Choroid plexus epithelial cell (primary cell): ENCODE measurements around the gene KIF17.
A peak's percentile ranks its signal among the peaks of the same experiment; 100 is the strongest.

Experiments used
- DNase-seq: peaks from one replicate; pipeline ENCODE4 v3.0.0-alpha.2; 2010; ENCODE audit warnings: low read depth
- H3K4me3 ChIP-seq: 2 replicates; pipeline ENCODE4 v1.5.1; 2011; ENCODE audit warnings: low read depth, mild to moderate bottlenecking, control low read depth, low read length, moderate library complexity
- TF ChIP-seq, protein P1 (sequence below): conservative IDR thresholded peaks from 2 replicates; pipeline ENCODE4 v1.5.1; 2011; ENCODE audit warnings: low read depth, mild to moderate bottlenecking, control low read depth, inconsistent platforms, low read length, moderate library complexity

Gene KIF17

DNA sequence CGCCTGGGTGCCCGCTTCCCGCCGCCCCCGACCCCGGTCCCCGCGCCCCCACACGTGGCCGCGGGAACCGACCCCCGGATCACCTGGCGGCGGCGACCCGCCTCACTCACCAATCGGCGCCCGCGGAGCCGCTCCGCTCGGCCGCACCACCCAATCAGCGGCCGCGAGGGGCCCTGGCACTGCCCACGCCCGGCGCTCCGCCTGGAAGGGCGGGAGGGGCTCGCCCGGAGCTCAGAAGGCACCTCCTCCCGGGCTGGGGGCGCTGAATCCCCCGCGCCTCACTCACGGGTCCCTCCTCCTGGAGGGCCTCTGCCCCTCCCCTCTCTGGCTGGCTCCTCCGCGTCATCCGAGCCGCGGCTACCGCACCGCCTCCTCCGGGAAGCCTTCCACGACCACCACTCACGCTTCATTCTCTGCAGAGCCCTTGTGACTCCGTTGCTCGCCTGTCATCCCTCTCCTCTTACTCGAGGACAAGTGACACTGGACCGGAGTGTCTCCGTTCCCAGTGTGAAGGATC, 14.3 kb upstream of the KIF17 start:
- peak; percentile 62 for DNase-seq
- peak overlapping the region; percentile 64 for H3K4me3 ChIP-seq
- TF ChIP-seq, protein P1, sequence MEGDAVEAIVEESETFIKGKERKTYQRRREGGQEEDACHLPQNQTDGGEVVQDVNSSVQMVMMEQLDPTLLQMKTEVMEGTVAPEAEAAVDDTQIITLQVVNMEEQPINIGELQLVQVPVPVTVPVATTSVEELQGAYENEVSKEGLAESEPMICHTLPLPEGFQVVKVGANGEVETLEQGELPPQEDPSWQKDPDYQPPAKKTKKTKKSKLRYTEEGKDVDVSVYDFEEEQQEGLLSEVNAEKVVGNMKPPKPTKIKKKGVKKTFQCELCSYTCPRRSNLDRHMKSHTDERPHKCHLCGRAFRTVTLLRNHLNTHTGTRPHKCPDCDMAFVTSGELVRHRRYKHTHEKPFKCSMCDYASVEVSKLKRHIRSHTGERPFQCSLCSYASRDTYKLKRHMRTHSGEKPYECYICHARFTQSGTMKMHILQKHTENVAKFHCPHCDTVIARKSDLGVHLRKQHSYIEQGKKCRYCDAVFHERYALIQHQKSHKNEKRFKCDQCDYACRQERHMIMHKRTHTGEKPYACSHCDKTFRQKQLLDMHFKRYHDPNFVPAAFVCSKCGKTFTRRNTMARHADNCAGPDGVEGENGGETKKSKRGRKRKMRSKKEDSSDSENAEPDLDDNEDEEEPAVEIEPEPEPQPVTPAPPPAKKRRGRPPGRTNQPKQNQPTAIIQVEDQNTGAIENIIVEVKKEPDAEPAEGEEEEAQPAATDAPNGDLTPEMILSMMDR, result no peak

GRCh38 chr1:20731057-20731991, 13.5 kb upstream of the KIF17 start:
- peak overlapping the region; percentile 64 for H3K4me3 ChIP-seq
- DNase-seq, result no peak
- TF ChIP-seq, protein P1, result no peak

- H3K4me3 ChIP-seq, result no peak overlapping the region
- TF ChIP-seq, protein P1, result no peak
- no peak for DNase-seq
Measured at GRCh38 chr1:20730690-20731056, 12.9 kb upstream of the KIF17 start.

GRCh38 chr1:20729990-20730689, 12.3 kb upstream of the KIF17 start:
- TF ChIP-seq, protein P1, result no peak
- H3K4me3 ChIP-seq, result no peak overlapping the region
- DNase-seq, result no peak

- TF ChIP-seq, protein P1, result no peak
- no peak for DNase-seq
- no peak overlapping the region for H3K4me3 ChIP-seq
Measured at GRCh38 chr1:20729155-20729931, 11.5 kb upstream of the KIF17 start.

GRCh38 chr1:20728371-20729154, 10.8 kb upstream of the KIF17 start:
- TF ChIP-seq, protein P1, result no peak
- no peak for DNase-seq
- no peak overlapping the region for H3K4me3 ChIP-seq
